ENCODE data around the gene RANBP17. TPM values are rescaled to one million over a fixed set of nuclear protein-coding genes. Genes with fewer than 3 reads are reported as not detected.

Gene RANBP17
- total and polyA plus RNA-seq, 2 experiments from 2014 or later, result 10.9 to 20.0 TPM

DNA sequence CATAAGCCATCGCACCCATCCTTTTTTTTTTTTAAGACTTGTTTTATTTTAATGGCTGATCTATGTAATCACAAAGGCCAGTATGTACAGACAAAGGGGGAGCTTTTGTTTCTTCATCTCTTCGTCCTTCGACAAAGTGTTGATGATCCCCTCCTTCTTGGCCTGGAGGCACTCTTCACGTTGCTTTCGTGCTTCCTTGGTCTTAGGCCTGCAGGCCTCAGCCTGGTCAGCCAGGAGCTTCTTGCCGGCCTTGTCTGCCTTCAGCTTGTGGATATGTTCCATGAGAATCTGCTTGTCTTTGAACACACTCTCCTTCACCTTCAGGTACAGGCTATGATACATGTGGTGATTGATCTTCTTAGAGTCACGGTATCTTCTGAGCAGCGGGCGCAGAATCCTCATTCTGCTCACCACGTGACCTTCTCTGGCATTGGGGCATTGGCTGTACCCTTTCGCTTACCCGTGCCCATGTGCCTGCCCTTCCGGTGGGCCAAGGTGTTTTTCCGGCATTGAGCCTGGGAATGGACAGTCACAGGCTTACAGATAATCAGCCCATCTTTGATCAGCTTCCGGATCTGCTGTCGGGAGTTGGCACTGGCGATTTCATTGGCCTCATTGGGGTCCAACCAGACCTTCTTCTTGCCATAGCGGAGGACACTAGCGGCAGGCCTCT lies 483.3 kb downstream of the RANBP17 start:
- no peak overlapping the region for H3K27ac ChIP-seq
- DNase-seq (ENCODE audit: low read depth in 1 of 2, low spot score in 1 of 2), result no peak
- no peaks in the 10 kb centered on the region for H3K4me1 ChIP-seq (ENCODE audit: low read depth)
- H3K36me3 ChIP-seq, result no peaks in the 10 kb centered on the region
- no peak overlapping the region for H3K4me3 ChIP-seq
- H3K27me3 ChIP-seq, result peaks cover 4% of the 10 kb centered on the region
- H3K9me3 ChIP-seq (ENCODE audit: low read depth), result no peaks in the 10 kb centered on the region
- TF ChIP-seq, protein P1, sequence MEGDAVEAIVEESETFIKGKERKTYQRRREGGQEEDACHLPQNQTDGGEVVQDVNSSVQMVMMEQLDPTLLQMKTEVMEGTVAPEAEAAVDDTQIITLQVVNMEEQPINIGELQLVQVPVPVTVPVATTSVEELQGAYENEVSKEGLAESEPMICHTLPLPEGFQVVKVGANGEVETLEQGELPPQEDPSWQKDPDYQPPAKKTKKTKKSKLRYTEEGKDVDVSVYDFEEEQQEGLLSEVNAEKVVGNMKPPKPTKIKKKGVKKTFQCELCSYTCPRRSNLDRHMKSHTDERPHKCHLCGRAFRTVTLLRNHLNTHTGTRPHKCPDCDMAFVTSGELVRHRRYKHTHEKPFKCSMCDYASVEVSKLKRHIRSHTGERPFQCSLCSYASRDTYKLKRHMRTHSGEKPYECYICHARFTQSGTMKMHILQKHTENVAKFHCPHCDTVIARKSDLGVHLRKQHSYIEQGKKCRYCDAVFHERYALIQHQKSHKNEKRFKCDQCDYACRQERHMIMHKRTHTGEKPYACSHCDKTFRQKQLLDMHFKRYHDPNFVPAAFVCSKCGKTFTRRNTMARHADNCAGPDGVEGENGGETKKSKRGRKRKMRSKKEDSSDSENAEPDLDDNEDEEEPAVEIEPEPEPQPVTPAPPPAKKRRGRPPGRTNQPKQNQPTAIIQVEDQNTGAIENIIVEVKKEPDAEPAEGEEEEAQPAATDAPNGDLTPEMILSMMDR (IDR thresholded peaks at IDR 0.05; ENCODE audit: low read depth, low read length), result no peak

Other genes with a start within 250 kb of the RANBP17 start
- 0.30 and 0.39 TPM in 2 replicates for gene GABRP, start 78.3 kb upstream of the RANBP17 start, total RNA-seq
- 0.46 TPM in 1 of 2 replicates, not detected in the other for gene GABRP, start 78.3 kb upstream of the RANBP17 start, polyA plus RNA-seq